Activated CD4-positive, alpha-beta T cell treated with anti-CD3 and anti-CD28 coated beads for 24 hours (primary cell): ENCODE results near the gene ST3GAL5.

Experiments used
- DNase-seq, 2 donors: peaks; one replicate each; pipeline ENCODE4 v3.0.0-alpha.2; 2020; ENCODE audit warnings: low read depth in 2 of 2

The ST3GAL5 gene

GRCh38 chr2:85790032-85790431 lies 98.8 kb downstream of the ST3GAL5 start:
- DNase-seq: no peak

- DNase-seq: no peak
These were observed 99.5 kb downstream of the ST3GAL5 start for GRCh38 chr2:85789271-85789670.

GRCh38 chr2:85788603-85789002 lies 100.2 kb downstream of the ST3GAL5 start:
- DNase-seq: no peak

GRCh38 chr2:85787981-85788340 lies 100.8 kb downstream of the ST3GAL5 start:
- DNase-seq: no peak

GRCh38 chr2:85787282-85787980 lies 101.4 kb downstream of the ST3GAL5 start:
- DNase-seq: no peak
